ENCODE results near the gene CYP27C1. TPM values are rescaled to one million over a fixed set of nuclear protein-coding genes. Genes with fewer than 3 reads are reported as not detected.
"Not testable (repeated sequence)": the region's sequence is repeated elsewhere in the genome, so short reads cannot be mapped to it uniquely, and the experiment has no call there.

Gene CYP27C1
- total and polyA plus RNA-seq, 10 of the 15 experiments (the other 5 are each of a cell fraction or from before 2014, with no cell fraction given) = not detected

GRCh38 chr2:127228102-127228501 lies 8.0 kb upstream of the CYP27C1 start:
- no peak for TF ChIP-seq ZNF24 (IDR thresholded peaks at IDR 0.05)
- no peak for TF ChIP-seq BCL11A (IDR thresholded peaks at IDR 0.05; ENCODE audit: low read depth, low read length)
- TF ChIP-seq PRDM15 (CRISPR knock-in tag; IDR thresholded peaks at IDR 0.05) = no peak
- no peak for TF ChIP-seq IKZF2 (IDR thresholded peaks at IDR 0.05)
- no peak for TF ChIP-seq RB1 (IDR thresholded peaks at IDR 0.05; ENCODE audit: borderline replicate concordance)
- TF ChIP-seq ELK1 (IDR thresholded peaks at IDR 0.05; ENCODE audit: low read depth, low read length) = no peak
- no peak for TF ChIP-seq NFIC (IDR thresholded peaks at IDR 0.05; ENCODE audit: low read depth, low read length)
- no peak for TF ChIP-seq EGR1 (IDR thresholded peaks at IDR 0.05; ENCODE audit: borderline replicate concordance in 1 of 2, low read depth in 2 of 2, low read length in 2 of 2)
- TF ChIP-seq RELA (IDR thresholded peaks at IDR 0.05; ENCODE audit: borderline replicate concordance, partially characterized antibody) = no peak
- TF ChIP-seq YBX1 (IDR thresholded peaks at IDR 0.05) = no peak
- no peak for TF ChIP-seq ZZZ3 (IDR thresholded peaks at IDR 0.05; ENCODE audit: control insufficient read depth, insufficient read length, low read depth)
- no peak for TF ChIP-seq MXI1 (IDR thresholded peaks at IDR 0.05; ENCODE audit: low read depth, low read length)
- no peak for TF ChIP-seq ZNF384 (IDR thresholded peaks at IDR 0.05; ENCODE audit: borderline replicate concordance, low read depth, low read length)
- Histone ChIP-seq H3K4me1 (ENCODE audit: control insufficient read depth, insufficient read depth, low read length) (no peaks in the 10 kb centered on the region), H3K27me3 (replicated peaks in 1 of 2; ENCODE audit: control insufficient read depth in 2 of 2, insufficient read depth in 2 of 2, low read length in 1 of 2) (no peaks in the 10 kb centered on the region; a peak in 1 of 4 replicates), H2AFZ (ENCODE audit: control insufficient read depth, low read depth, low read length) (no peak overlapping the region), H4K20me1 (ENCODE audit: control insufficient read depth, insufficient read depth) (no peaks in the 10 kb centered on the region), H3K79me2 (ENCODE audit: control insufficient read depth, insufficient read depth, low read length) (no peaks in the 10 kb centered on the region), H3K4me3 (no peak overlapping the region), H3K36me3 (ENCODE audit: control insufficient read depth in 2 of 2, insufficient read depth in 2 of 2, low read length in 1 of 2) (no peaks in the 10 kb centered on the region), H3K9me3 (replicated peaks; ENCODE audit: control insufficient read depth, insufficient read depth, low read length) (no peaks in the 10 kb centered on the region), H3K4me2 (ENCODE audit: control insufficient read depth, insufficient read depth) (no peak overlapping the region), H3K9ac (ENCODE audit: control insufficient read depth, insufficient read depth, low read length) (no peak overlapping the region), H3K27ac (ENCODE audit: control insufficient read depth, insufficient read depth) (no peak overlapping the region)
- in situ Hi-C loops (cut with MboI) = no loop called here
- SMC1A ChIA-PET (ENCODE audit: uncharacterized antibody, unreplicated experiment) = no interaction called here
- RAD21 ChIA-PET (ENCODE audit: unreplicated experiment) = no interaction called here
- DNase-seq (ENCODE audit: low read depth, low spot score) (no peak), FAIRE-seq (no peak), ATAC-seq (no peak)
- no TSS peak for BruUV-seq (replicated peaks)
- WGBS (ENCODE audit: insufficient coverage, insufficient replicate concordance, low lambda C conversion rate, missing lambda C conversion rate) = 85% methylated on average over 5 of the region's 5 CpGs
- intact Hi-C loops (cut with micrococcal nuclease; ENCODE audit: unreplicated experiment) = no loop called here
- CTCF ChIA-PET = interaction anchor here (0.6 kb wide), 1 partner anchor 46 kb away, joined by 3 read pairs; no protein-coding TSS in a partner anchor
- POLR2A ChIA-PET = no interaction called here

GRCh38 chr2:127227264-127227660 lies 7.2 kb upstream of the CYP27C1 start:
- SMC1A ChIA-PET (ENCODE audit: uncharacterized antibody, unreplicated experiment); CTCF ChIA-PET; in situ Hi-C loops (cut with MboI); RAD21 ChIA-PET (ENCODE audit: unreplicated experiment); H3K4me1 ChIP-seq (ENCODE audit: control insufficient read depth, insufficient read depth, low read length); H3K36me3 ChIP-seq (ENCODE audit: control insufficient read depth in 2 of 2, insufficient read depth in 2 of 2, low read length in 1 of 2); BruUV-seq (replicated peaks); H3K4me3 ChIP-seq; FAIRE-seq; H3K9me3 ChIP-seq (replicated peaks; ENCODE audit: control insufficient read depth, insufficient read depth, low read length); DNase-seq (ENCODE audit: low read depth, low spot score); H4K20me1 ChIP-seq (ENCODE audit: control insufficient read depth, insufficient read depth); H3K27ac ChIP-seq (ENCODE audit: control insufficient read depth, insufficient read depth); intact Hi-C loops (cut with micrococcal nuclease; ENCODE audit: unreplicated experiment); H3K9ac ChIP-seq (ENCODE audit: control insufficient read depth, insufficient read depth, low read length); H3K27me3 ChIP-seq (replicated peaks in 1 of 2; ENCODE audit: control insufficient read depth in 2 of 2, insufficient read depth in 2 of 2, low read length in 1 of 2); H2AFZ ChIP-seq (ENCODE audit: control insufficient read depth, low read depth, low read length); POLR2A ChIA-PET; H3K4me2 ChIP-seq (ENCODE audit: control insufficient read depth, insufficient read depth); H3K79me2 ChIP-seq (ENCODE audit: control insufficient read depth, insufficient read depth, low read length); ATAC-seq: not testable (repeated sequence)
- 44% methylated on average over 5 of the region's 5 CpGs for WGBS (ENCODE audit: insufficient coverage, insufficient replicate concordance, low lambda C conversion rate, missing lambda C conversion rate)
